ENCODE results near the gene CASQ2. TPM values are rescaled to one million over a fixed set of nuclear protein-coding genes. Genes with fewer than 3 reads are reported as not detected.

CASQ2 gene
- polyA plus RNA-seq, 1 donor (not counting 4 experiments of a cell fraction or from before 2014, with no cell fraction given): 0.04 TPM

GRCh38 chr1:115761601-115762302 is 6.8 kb downstream of the CASQ2 start:
- Histone ChIP-seq H4K20me1 (ENCODE audit: control insufficient read depth, extremely low read depth, insufficient read depth, low read length) (no peaks in the 10 kb centered on the region), H3K9me1 (ENCODE audit: control insufficient read depth, extremely low read depth, insufficient read depth, low read length) (no peaks in the 10 kb centered on the region), H3K79me2 (ENCODE audit: control insufficient read depth, insufficient read depth, low read length) (no peaks in the 10 kb centered on the region), H2AFZ (ENCODE audit: control insufficient read depth, low read length) (no peak overlapping the region), H3K4me3 (ENCODE audit: control insufficient read depth in 2 of 3, extremely low read depth in 1 of 3, insufficient read depth in 2 of 3, low read depth in 1 of 3, low read length in 3 of 3) (no peak overlapping the region), H3K9ac (ENCODE audit: control insufficient read depth, extremely low read depth, insufficient read depth, low read length) (no peak overlapping the region), H3K27me3 (ENCODE audit: control insufficient read depth, extremely low read depth, insufficient read depth, low read length) (no peaks in the 10 kb centered on the region), H3K27ac (ENCODE audit: control insufficient read depth, insufficient read depth, low read length) (no peak overlapping the region), H3K4me2 (ENCODE audit: control insufficient read depth, extremely low read depth, insufficient read depth, low read depth, low read length) (no peak overlapping the region), H3K4me1 (ENCODE audit: control insufficient read depth, extremely low read depth, insufficient read depth, low read length) (no peaks in the 10 kb centered on the region), H3K9me3 (ENCODE audit: control insufficient read depth, low read depth, low read length) (no peaks in the 10 kb centered on the region), H3K36me3 (ENCODE audit: control insufficient read depth in 2 of 2, extremely low read depth in 1 of 2, insufficient read depth in 2 of 2, low read length in 2 of 2) (no peaks in the 10 kb centered on the region)
- FAIRE-seq: no peak
- DNase-seq (ENCODE audit: low read depth, low spot score): no peak
- dilution Hi-C loops (cut with MboI; ENCODE audit: extremely low pct_ligation_motif_present, low sequenced_read_pairs): no loop called here
- TF ChIP-seq CTCF (optimal IDR thresholded peaks at IDR 0.05 in 1 of 3, IDR thresholded peaks at IDR 0.05 in 1 of 3, conservative IDR thresholded peaks at IDR 0.05 in 1 of 3; ENCODE audit: extremely low read depth in 1 of 3, insufficient read depth in 2 of 3, low read length in 3 of 3) (no peak), EZH2 (IDR thresholded peaks at IDR 0.05; ENCODE audit: low read length) (no peak)

GRCh38 chr1:115757856-115758255 is 10.7 kb downstream of the CASQ2 start:
- Histone ChIP-seq H3K9me1 (ENCODE audit: control insufficient read depth, extremely low read depth, insufficient read depth, low read length) (no peaks in the 10 kb centered on the region), H3K4me1 (ENCODE audit: control insufficient read depth, extremely low read depth, insufficient read depth, low read length) (no peaks in the 10 kb centered on the region), H3K4me2 (ENCODE audit: control insufficient read depth, extremely low read depth, insufficient read depth, low read depth, low read length) (no peak overlapping the region), H3K27me3 (ENCODE audit: control insufficient read depth, extremely low read depth, insufficient read depth, low read length) (no peaks in the 10 kb centered on the region), H3K4me3 (ENCODE audit: control insufficient read depth in 2 of 3, extremely low read depth in 1 of 3, insufficient read depth in 2 of 3, low read depth in 1 of 3, low read length in 3 of 3) (no peak overlapping the region), H3K9me3 (ENCODE audit: control insufficient read depth, low read depth, low read length) (no peaks in the 10 kb centered on the region), H3K9ac (ENCODE audit: control insufficient read depth, extremely low read depth, insufficient read depth, low read length) (no peak overlapping the region), H2AFZ (ENCODE audit: control insufficient read depth, low read length) (no peak overlapping the region), H3K36me3 (ENCODE audit: control insufficient read depth in 2 of 2, extremely low read depth in 1 of 2, insufficient read depth in 2 of 2, low read length in 2 of 2) (no peaks in the 10 kb centered on the region), H3K79me2 (ENCODE audit: control insufficient read depth, insufficient read depth, low read length) (no peaks in the 10 kb centered on the region), H3K27ac (ENCODE audit: control insufficient read depth, insufficient read depth, low read length) (no peak overlapping the region), H4K20me1 (ENCODE audit: control insufficient read depth, extremely low read depth, insufficient read depth, low read length) (no peaks in the 10 kb centered on the region)
- dilution Hi-C loops (cut with MboI; ENCODE audit: extremely low pct_ligation_motif_present, low sequenced_read_pairs): no loop called here
- no peak for FAIRE-seq
- TF ChIP-seq EZH2 (IDR thresholded peaks at IDR 0.05; ENCODE audit: low read length): no peak
- TF ChIP-seq CTCF (optimal IDR thresholded peaks at IDR 0.05 in 1 of 3, IDR thresholded peaks at IDR 0.05 in 1 of 3, conservative IDR thresholded peaks at IDR 0.05 in 1 of 3; ENCODE audit: extremely low read depth in 1 of 3, insufficient read depth in 2 of 3, low read length in 3 of 3): no peak
- no peak for DNase-seq (ENCODE audit: low read depth, low spot score)
